OCI-LY1 (cell line): ENCODE results near the gene ERG.

Source experiments
- CTCF ChIP-seq: fragments of 200-600 bp; sonication (generic), shearing (Covaris generic); IDR thresholded peaks from 2 replicates; pipeline ENCODE4 v1.5.1; 2017; ENCODE audit warnings: mild to moderate bottlenecking, antibody characterized with exemption, low read length, moderate library complexity, mixed read lengths
- EZH2 ChIP-seq: fragments of 200-600 bp; sonication (generic), shearing (Covaris generic); IDR thresholded peaks from 2 replicates; pipeline ENCODE4 v1.8.0; 2017; ENCODE audit warnings: borderline replicate concordance, mixed run types, mild to moderate bottlenecking, antibody characterized with exemption, low read length, moderate library complexity, mixed read lengths

DNA sequence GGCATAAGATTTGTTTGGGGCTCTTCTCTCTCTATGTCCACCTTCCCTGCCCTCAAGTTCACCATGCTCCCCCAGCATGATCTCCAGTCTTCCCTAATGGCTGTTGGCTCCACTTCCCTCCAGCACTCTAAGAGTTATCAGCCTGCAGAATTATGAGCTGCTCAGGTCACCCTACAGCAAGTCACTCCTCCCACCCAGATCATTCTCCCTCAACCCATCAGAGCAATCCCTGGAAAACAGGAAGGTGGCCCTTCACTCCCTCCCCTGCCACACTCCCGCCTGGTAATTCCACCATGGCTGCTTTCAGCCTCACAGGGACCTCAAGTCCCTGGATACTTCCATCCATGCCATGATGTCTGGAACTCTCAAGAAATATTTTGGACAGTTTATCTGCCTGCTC lies 137.0 kb downstream of the ERG start:
- TF ChIP-seq CTCF = no peak
- no peak for TF ChIP-seq EZH2
